ENCODE data around the gene CDC42EP3. TPM values are rescaled to one million over a fixed set of nuclear protein-coding genes. Genes with fewer than 3 reads are reported as not detected.

CDC42EP3 gene
- polyA plus RNA-seq, 1 donor from 2014 or later = 25.2 TPM

GRCh38 chr2:37713258-37713700 is 41.8 kb upstream of the CDC42EP3 start:
- H3K79me2 ChIP-seq (replicated peaks; ENCODE audit: insufficient read depth, low read length) = no peaks in the 10 kb centered on the region
- TF ChIP-seq POLR2AphosphoS5 (IDR thresholded peaks at IDR 0.05) (no peak), EP300 (conservative IDR thresholded peaks at IDR 0.05; ENCODE audit: poor library complexity, severe bottlenecking) (no peak), REST (IDR thresholded peaks at IDR 0.05; ENCODE audit: borderline replicate concordance) (no peak), TAF1 (IDR thresholded peaks at IDR 0.05; ENCODE audit: low read depth) (no peak), MXI1 (conservative IDR thresholded peaks at IDR 0.05; ENCODE audit: poor library complexity, severe bottlenecking) (no peak), SMC3 (conservative IDR thresholded peaks at IDR 0.05; ENCODE audit: poor library complexity) (no peak), RAD21 (conservative IDR thresholded peaks at IDR 0.05) (no peak)
- TF ChIP-seq, protein P1, sequence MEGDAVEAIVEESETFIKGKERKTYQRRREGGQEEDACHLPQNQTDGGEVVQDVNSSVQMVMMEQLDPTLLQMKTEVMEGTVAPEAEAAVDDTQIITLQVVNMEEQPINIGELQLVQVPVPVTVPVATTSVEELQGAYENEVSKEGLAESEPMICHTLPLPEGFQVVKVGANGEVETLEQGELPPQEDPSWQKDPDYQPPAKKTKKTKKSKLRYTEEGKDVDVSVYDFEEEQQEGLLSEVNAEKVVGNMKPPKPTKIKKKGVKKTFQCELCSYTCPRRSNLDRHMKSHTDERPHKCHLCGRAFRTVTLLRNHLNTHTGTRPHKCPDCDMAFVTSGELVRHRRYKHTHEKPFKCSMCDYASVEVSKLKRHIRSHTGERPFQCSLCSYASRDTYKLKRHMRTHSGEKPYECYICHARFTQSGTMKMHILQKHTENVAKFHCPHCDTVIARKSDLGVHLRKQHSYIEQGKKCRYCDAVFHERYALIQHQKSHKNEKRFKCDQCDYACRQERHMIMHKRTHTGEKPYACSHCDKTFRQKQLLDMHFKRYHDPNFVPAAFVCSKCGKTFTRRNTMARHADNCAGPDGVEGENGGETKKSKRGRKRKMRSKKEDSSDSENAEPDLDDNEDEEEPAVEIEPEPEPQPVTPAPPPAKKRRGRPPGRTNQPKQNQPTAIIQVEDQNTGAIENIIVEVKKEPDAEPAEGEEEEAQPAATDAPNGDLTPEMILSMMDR (IDR thresholded peaks at IDR 0.05; ENCODE audit: poor library complexity, severe bottlenecking) = no peak
- H3K4me3 ChIP-seq (ENCODE audit: low read length) = no peak overlapping the region
- no peak overlapping the region for H3K4me2 ChIP-seq (ENCODE audit: low read length)
- H2AFZ ChIP-seq (ENCODE audit: low read depth, low read length) = no peak overlapping the region
- H3K9me2 ChIP-seq (ENCODE audit: insufficient read depth, low read length) = no peaks in the 10 kb centered on the region
- H3K9me3 ChIP-seq (ENCODE audit: low read length) = no peaks in the 10 kb centered on the region
- no peak overlapping the region for H3K9ac ChIP-seq (ENCODE audit: low read length)
- no peaks in the 10 kb centered on the region for H4K20me1 ChIP-seq (ENCODE audit: insufficient read depth)
- no peaks in the 10 kb centered on the region for H3K36me3 ChIP-seq (ENCODE audit: insufficient read depth, low read length)
- no peaks in the 10 kb centered on the region for H3F3A ChIP-seq (ENCODE audit: insufficient read depth, low read length, poor library complexity, severe bottlenecking)
- H3K27ac ChIP-seq (ENCODE audit: low read length) = no peak overlapping the region
- H3K27me3 ChIP-seq (ENCODE audit: insufficient read depth, low read depth, low read length) = no peaks in the 10 kb centered on the region

- no peaks in the 10 kb centered on the region for H3K9me2 ChIP-seq (ENCODE audit: insufficient read depth, low read length)
- no peak for TF ChIP-seq TAF1 (IDR thresholded peaks at IDR 0.05; ENCODE audit: low read depth)
- no peak for TF ChIP-seq MXI1 (conservative IDR thresholded peaks at IDR 0.05; ENCODE audit: poor library complexity, severe bottlenecking)
- TF ChIP-seq, protein P1 (IDR thresholded peaks at IDR 0.05; ENCODE audit: poor library complexity, severe bottlenecking) = no peak
- TF ChIP-seq EP300 (conservative IDR thresholded peaks at IDR 0.05; ENCODE audit: poor library complexity, severe bottlenecking) = no peak
- TF ChIP-seq SMC3 (conservative IDR thresholded peaks at IDR 0.05; ENCODE audit: poor library complexity) = no peak
- no peak for TF ChIP-seq POLR2AphosphoS5 (IDR thresholded peaks at IDR 0.05)
- TF ChIP-seq REST (IDR thresholded peaks at IDR 0.05; ENCODE audit: borderline replicate concordance) = no peak
- TF ChIP-seq RAD21 (conservative IDR thresholded peaks at IDR 0.05) = no peak
- no peak for TF ChIP-seq EZH2 (IDR thresholded peaks at IDR 0.05; ENCODE audit: borderline replicate concordance, insufficient read depth, low read length, poor library complexity, severe bottlenecking)
- H3K4me3 ChIP-seq (ENCODE audit: low read length) = no peak overlapping the region
- no peaks in the 10 kb centered on the region for H3F3A ChIP-seq (ENCODE audit: insufficient read depth, low read length, poor library complexity, severe bottlenecking)
- no peak overlapping the region for H3K27ac ChIP-seq (ENCODE audit: low read length)
- no peaks in the 10 kb centered on the region for H3K36me3 ChIP-seq (ENCODE audit: insufficient read depth, low read length)
- no peak overlapping the region for H2AFZ ChIP-seq (ENCODE audit: low read depth, low read length)
- no peaks in the 10 kb centered on the region for H3K9me3 ChIP-seq (ENCODE audit: low read length)
- no peaks in the 10 kb centered on the region for H3K27me3 ChIP-seq (ENCODE audit: insufficient read depth, low read depth, low read length)
- no peak overlapping the region for H3K4me2 ChIP-seq (ENCODE audit: low read length)
- no peaks in the 10 kb centered on the region for H3K79me2 ChIP-seq (replicated peaks; ENCODE audit: insufficient read depth, low read length)
- H4K20me1 ChIP-seq (ENCODE audit: insufficient read depth) = no peaks in the 10 kb centered on the region
- no peak overlapping the region for H3K9ac ChIP-seq (ENCODE audit: low read length)
Observed at GRCh38 chr2:37711831-37712230, 40.4 kb upstream of the CDC42EP3 start.

Measured in neural cell (in vitro differentiated cells).